Measurements from ENCODE around the gene NAALADL2.

NAALADL2 gene

GRCh38 chr3:175399156-175399840, 540.2 kb downstream of the NAALADL2 start:
- Histone ChIP-seq H3K79me2 (ENCODE audit: insufficient read depth, low read length) (no peaks in the 10 kb centered on the region), H2AFZ (ENCODE audit: low read depth, low read length) (no peak overlapping the region), H3K4me1 (ENCODE audit: insufficient read depth, low read length) (no peaks in the 10 kb centered on the region), H3K27ac (ENCODE audit: low read length) (no peak overlapping the region), H3K4me3 (ENCODE audit: low read depth in 1 of 2, low read length in 2 of 2) (no peak overlapping the region), H3K4me2 (ENCODE audit: insufficient read depth, low read length) (no peak overlapping the region), H3K36me3 (ENCODE audit: insufficient read depth, low read length) (no peaks in the 10 kb centered on the region), H3K9ac (ENCODE audit: low read depth, low read length) (no peak overlapping the region), H4K20me1 (ENCODE audit: insufficient read depth, low read length) (no peaks in the 10 kb centered on the region), H3K27me3 (ENCODE audit: insufficient read depth, low read length, poor library complexity) (no peaks in the 10 kb centered on the region), H3K9me3 (ENCODE audit: insufficient read depth, low read length, severe bottlenecking) (no peaks in the 10 kb centered on the region)
- no peak for ATAC-seq (ENCODE audit: insufficient read depth, low read depth)
- no peak for TF ChIP-seq EZH2 (IDR thresholded peaks at IDR 0.05; ENCODE audit: borderline replicate concordance, low read depth, low read length, severe bottlenecking)
- no peak for TF ChIP-seq CTCF (IDR thresholded peaks at IDR 0.05; ENCODE audit: borderline replicate concordance, extremely low read depth, low read length, poor library complexity, severe bottlenecking)
- no peak for DNase-seq

- Histone ChIP-seq H3K9ac (ENCODE audit: low read depth, low read length) (no peak overlapping the region), H3K4me1 (ENCODE audit: insufficient read depth, low read length) (no peaks in the 10 kb centered on the region), H3K27ac (ENCODE audit: low read length) (no peak overlapping the region), H3K4me2 (ENCODE audit: insufficient read depth, low read length) (no peak overlapping the region), H3K79me2 (ENCODE audit: insufficient read depth, low read length) (no peaks in the 10 kb centered on the region), H3K9me3 (ENCODE audit: insufficient read depth, low read length, severe bottlenecking) (no peaks in the 10 kb centered on the region), H4K20me1 (ENCODE audit: insufficient read depth, low read length) (no peaks in the 10 kb centered on the region), H3K4me3 (ENCODE audit: low read depth in 1 of 2, low read length in 2 of 2) (no peak overlapping the region), H3K36me3 (ENCODE audit: insufficient read depth, low read length) (no peaks in the 10 kb centered on the region), H3K27me3 (ENCODE audit: insufficient read depth, low read length, poor library complexity) (no peaks in the 10 kb centered on the region), H2AFZ (ENCODE audit: low read depth, low read length) (no peak overlapping the region)
- no peak for DNase-seq
- TF ChIP-seq CTCF (IDR thresholded peaks at IDR 0.05; ENCODE audit: borderline replicate concordance, extremely low read depth, low read length, poor library complexity, severe bottlenecking) (no peak), EZH2 (IDR thresholded peaks at IDR 0.05; ENCODE audit: borderline replicate concordance, low read depth, low read length, severe bottlenecking) (no peak)
- no peak for ATAC-seq (ENCODE audit: insufficient read depth, low read depth)
Observed at GRCh38 chr3:175404027-175404426, 544.9 kb downstream of the NAALADL2 start.

- Histone ChIP-seq H2AFZ (ENCODE audit: low read depth, low read length) (no peak overlapping the region), H3K9ac (ENCODE audit: low read depth, low read length) (no peak overlapping the region), H3K4me1 (ENCODE audit: insufficient read depth, low read length) (no peaks in the 10 kb centered on the region), H3K4me3 (ENCODE audit: low read depth in 1 of 2, low read length in 2 of 2) (no peak overlapping the region), H3K9me3 (ENCODE audit: insufficient read depth, low read length, severe bottlenecking) (no peaks in the 10 kb centered on the region), H3K36me3 (ENCODE audit: insufficient read depth, low read length) (no peaks in the 10 kb centered on the region), H3K27me3 (ENCODE audit: insufficient read depth, low read length, poor library complexity) (no peaks in the 10 kb centered on the region), H3K79me2 (ENCODE audit: insufficient read depth, low read length) (no peaks in the 10 kb centered on the region), H3K4me2 (ENCODE audit: insufficient read depth, low read length) (no peak overlapping the region), H4K20me1 (ENCODE audit: insufficient read depth, low read length) (no peaks in the 10 kb centered on the region), H3K27ac (ENCODE audit: low read length) (no peak overlapping the region)
- DNase-seq (no peak), ATAC-seq (ENCODE audit: insufficient read depth, low read depth) (no peak)
- TF ChIP-seq CTCF (IDR thresholded peaks at IDR 0.05; ENCODE audit: borderline replicate concordance, extremely low read depth, low read length, poor library complexity, severe bottlenecking) = no peak
- no peak for TF ChIP-seq EZH2 (IDR thresholded peaks at IDR 0.05; ENCODE audit: borderline replicate concordance, low read depth, low read length, severe bottlenecking)
Observed at GRCh38 chr3:175404621-175405020, 545.5 kb downstream of the NAALADL2 start.

All from DND-41 (cell line).